Skeletal muscle cell (primary cell): Measurements from ENCODE around the gene NOP53.
"Not testable (repeated sequence)": the region's sequence is repeated elsewhere in the genome, so short reads cannot be mapped to it uniquely, and the experiment has no call there.

Experiments used
- DNase-seq: peaks from one replicate; pipeline ENCODE4 v3.0.0-alpha.2; 2010; ENCODE audit warnings: low read depth
- H3K4me3 ChIP-seq: 2 replicates; pipeline ENCODE4 v1.5.1; 2011; ENCODE audit warnings: low read depth, mild to moderate bottlenecking, control low read depth, low read length, moderate library complexity

The NOP53 gene

GRCh38 chr19:47745010-47745901 lies at the start of gene NOP53:
Gene NOP53, plus strand, starts transcription at chr19:47745546. Its CDS starts 14 bp downstream, at chr19:47745560.
- peak within 1 kb of the TSS; percentile 72 for H3K4me3 ChIP-seq
- peak; percentile 87 for DNase-seq

- no peak overlapping the region for H3K4me3 ChIP-seq
- no peak for DNase-seq
Observed at GRCh38 chr19:47696635-47697034, 48.7 kb upstream of the NOP53 start.

- peak; percentile 47 for DNase-seq
- H3K4me3 ChIP-seq, result no peak overlapping the region
Observed at GRCh38 chr19:47697863-47698609, 47.3 kb upstream of the NOP53 start.

GRCh38 chr19:47698631-47699359 lies 46.6 kb upstream of the NOP53 start:
- no peak for DNase-seq
- H3K4me3 ChIP-seq, result no peak overlapping the region

GRCh38 chr19:47699360-47699917 lies 45.9 kb upstream of the NOP53 start:
- no peak for DNase-seq
- no peak overlapping the region for H3K4me3 ChIP-seq

GRCh38 chr19:47700934-47701716 lies 44.2 kb upstream of the NOP53 start:
- no peak for DNase-seq
- H3K4me3 ChIP-seq, result no peak overlapping the region

DNA sequence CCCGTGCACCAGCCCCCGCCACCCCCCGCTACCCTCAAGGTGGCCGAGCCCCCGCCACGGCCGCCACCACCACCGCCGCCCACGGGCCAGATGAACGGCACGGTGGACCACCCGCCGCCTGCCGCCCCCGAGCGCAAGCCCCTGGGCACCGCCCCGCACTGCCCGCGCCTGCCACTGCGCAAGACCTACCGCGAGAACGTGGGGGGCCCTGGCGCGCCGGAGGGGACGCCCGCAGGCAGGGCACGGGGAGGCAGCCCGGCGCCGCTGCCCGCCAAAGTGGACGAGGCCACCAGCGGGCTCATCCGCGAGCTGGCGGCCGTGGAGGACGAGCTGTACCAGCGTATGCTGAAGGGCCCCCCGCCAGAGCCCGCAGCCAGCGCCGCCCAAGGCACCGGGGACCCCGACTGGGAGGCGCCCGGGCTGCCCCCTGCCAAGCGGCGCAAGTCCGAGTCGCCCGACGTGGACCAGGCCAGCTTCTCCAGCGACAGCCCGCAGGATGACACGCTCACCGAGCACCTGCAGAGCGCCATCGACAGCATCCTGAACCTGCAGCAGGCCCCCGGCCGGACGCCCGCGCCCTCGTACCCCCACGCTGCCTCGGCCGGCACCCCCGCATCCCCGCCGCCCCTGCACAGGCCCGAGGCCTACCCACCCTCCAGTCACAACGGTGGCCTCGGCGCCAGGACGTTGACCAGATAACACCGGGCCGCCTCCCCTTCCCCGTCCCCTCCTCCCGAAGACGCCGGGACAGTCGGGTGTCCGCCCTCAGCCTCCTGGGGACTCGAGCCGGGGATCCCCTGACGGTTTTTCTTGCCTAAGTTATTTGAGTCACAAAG lies 43.4 kb upstream of the NOP53 start:
- no peak for DNase-seq
- no peak overlapping the region for H3K4me3 ChIP-seq

DNA sequence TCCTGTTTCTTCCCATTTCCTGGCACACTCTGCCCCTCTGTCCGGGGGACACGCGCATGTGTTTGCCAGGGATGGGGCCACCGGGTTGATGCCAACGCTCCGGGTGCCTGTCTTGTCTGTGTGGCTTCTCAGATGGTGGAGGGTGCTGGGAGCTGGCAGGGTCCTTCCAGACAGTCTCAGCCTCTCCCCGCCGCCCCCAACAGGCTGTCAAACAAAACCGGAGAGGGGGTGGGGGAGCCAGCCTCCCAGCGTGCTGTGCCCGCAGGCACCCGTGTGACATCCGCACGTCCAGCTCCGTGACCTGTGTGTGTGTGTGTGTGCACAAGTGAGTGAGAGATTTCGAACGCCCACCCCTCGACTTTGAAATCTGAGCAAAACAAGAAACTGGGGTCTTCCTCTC lies 42.7 kb upstream of the NOP53 start:
- H3K4me3 ChIP-seq, result no peak overlapping the region
- DNase-seq, result no peak

GRCh38 chr19:47703301-47703700 lies 42.0 kb upstream of the NOP53 start:
- H3K4me3 ChIP-seq, result no peak overlapping the region

DNA sequence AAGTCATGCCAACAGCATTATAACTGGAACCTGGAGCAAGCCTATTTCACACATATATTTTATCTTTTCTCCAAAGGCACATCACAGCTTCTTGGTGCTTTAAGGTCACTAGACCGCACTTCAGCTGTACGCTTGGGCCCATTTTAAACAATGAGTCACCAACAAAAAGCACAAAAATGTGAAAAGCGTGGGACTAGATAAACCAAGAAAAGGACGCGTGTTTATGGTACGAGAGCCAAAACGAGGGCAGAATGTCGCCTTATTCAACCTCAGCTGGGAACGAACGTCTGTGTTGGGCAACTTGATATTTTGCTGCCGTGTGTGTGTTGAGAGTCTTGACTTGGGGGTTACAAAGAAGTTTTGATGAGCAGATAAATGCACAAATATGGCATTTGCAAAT lies 41.3 kb upstream of the NOP53 start:
- H3K4me3 ChIP-seq, result no peak overlapping the region
- DNase-seq, result no peak

More at GRCh38 chr19:47703301-47703700, 42.0 kb upstream of the NOP53 start:
- no peak for DNase-seq

DNA sequence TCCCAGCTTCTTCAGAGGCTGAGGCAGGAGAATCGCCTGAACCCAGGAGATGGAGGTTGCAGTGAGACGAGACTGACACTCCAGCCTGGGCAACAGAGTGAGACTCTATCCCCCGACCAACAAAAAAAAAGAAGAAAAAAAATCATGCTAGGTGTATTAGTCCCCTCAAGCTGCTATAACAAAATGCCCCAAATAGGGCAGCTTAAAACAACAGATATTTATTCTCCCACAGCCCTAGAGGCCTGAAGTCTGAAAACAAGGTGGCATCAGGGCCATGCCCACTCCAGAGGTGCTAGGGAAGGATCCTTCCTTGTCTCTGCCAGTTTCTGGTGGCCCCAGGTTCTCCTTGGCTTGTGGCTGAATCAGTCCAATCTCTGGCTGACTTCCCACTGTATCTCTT lies 40.7 kb upstream of the NOP53 start:
- DNase-seq, result no peak
- no peak overlapping the region for H3K4me3 ChIP-seq

DNA sequence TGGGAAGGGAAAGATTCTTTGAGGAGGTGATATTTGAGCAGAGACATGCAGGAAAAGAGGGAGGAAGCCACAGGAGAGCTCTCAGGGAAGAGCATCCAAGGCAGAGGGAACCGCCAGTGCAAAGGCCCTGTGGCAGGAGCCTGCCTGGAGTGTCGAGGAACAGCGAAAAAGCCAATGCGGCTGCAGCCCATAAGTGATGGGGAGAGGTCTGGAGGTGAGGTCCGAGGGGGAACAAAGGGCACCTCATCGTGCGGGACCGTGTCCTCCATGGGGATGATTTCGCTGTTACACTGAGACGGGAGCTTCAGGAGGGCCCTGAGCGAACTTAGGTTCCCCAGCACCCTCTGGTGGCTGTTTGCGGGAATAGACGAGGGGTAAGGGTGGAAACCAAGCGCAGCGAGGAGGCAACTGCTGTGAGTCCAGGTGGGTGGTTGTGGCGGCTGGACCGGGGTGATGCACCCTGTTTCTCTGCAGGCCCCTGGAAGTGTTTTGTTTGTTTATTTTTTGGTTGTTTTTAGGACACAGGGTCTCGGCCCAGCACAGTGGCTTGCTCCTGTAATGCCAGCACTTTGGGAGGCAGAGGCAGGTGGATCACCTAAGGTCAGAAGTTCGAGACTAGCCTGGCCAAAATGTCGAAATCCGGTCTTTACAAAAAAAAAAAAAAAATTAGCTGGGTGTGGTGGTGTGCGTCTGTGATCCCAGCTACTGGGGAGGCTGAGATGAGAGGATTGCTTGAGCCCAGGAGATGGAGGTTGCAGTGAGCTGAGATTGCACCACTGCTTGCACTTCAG lies 38.0 kb upstream of the NOP53 start:
- H3K4me3 ChIP-seq, result no peak overlapping the region
- no peak for DNase-seq

DNA sequence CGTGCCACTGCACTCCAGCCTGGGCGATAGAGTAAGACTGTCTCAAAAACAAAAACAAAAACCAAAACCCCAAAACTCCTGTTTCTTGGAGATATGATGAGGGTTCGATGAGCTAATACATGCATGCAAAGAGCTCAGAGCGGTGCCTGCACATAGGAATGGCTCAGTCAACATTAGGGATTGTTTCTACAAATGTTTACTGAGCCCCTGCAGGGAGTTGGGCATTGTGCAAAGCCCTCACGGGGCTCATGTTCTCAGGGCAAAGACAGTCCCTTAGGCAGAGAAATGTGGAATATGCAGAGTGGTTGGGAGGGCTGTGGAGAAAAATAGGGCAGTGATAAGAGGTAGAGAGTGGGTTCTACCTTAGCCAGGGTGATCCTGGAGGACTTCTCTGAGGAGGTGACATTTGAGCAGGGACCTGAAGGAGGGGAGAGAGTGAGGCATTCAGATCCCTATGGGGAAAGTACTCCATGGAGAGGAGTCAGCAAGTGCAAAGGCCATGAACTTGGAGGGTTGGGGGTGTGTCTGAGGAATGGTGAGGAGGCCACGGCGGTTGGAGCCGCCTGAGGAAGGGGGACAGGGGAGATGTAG lies 33.6 kb upstream of the NOP53 start:
- no peak overlapping the region for H3K4me3 ChIP-seq
- DNase-seq, result no peak

DNA sequence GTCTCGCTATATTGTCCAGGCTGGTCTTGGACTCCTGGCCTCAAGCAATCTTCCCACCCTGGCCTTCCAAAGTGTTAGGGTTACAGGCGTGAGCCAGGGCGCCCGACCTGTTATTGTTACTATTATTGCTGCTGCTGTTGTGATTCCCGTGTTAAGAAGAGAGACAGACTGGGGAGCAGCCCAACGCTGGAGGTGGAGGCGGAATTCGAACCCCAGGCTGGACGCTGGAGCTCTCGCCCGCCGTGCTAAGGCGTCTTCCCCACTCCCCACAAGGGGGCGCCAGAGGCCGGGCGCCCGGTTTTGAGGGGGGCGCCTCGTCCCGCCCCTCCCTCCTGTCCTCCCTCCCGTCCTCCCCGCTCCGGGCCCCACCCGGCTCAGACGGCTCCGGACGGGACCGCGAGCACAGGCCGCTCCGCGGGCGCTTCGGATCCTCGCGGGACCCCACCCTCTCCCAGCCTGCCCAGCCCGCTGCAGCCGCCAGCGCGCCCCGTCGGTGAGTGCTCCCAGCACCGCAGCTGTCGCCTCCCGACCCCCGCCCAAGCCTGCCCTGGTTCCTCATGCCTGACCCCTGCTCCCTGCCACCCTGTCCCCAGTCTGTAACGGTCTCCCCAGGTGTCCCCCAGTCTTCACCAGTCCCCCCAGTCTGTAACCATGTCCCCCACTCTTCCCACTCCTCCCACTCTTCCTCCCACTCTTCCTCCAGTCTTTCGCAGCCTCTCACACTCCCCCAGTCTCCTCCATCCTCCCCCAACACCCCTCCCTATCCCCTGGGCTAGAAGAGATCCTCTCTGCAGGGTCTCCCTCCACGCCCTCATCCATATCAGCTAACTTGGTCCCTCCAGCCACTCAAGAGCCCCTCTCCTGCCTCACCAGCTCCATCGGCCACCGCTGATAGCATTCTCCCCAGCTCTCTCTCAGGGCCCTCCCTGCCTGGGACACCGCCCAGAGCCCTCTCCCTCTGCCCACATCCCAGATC lies 32.0 kb upstream of the NOP53 start, which contains the start of gene EHD2:
EHD2 (plus strand) TSS at position 377 of the 976 bp plus-strand sequence. CDS start 3,191 bp downstream, outside the sequence.
- DNase-seq, result no peak
- H3K4me3 ChIP-seq, result peak within 1 kb of the TSS; percentile 91

- peak overlapping the region; percentile 91 for H3K4me3 ChIP-seq
- no peak for DNase-seq
Observed at GRCh38 chr19:47714339-47714738, 31.0 kb upstream of the NOP53 start.

GRCh38 chr19:47714855-47715254 lies 30.5 kb upstream of the NOP53 start:
- H3K4me3 ChIP-seq, result peak overlapping the region; percentile 91
- not testable (repeated sequence) for DNase-seq
